ENCODE data around the gene RPIA. TPM values are rescaled to one million over a fixed set of nuclear protein-coding genes. Genes with fewer than 3 reads are reported as not detected.

RPIA gene
- total and polyA plus RNA-seq, 10 donors: 11.3 to 43.2 (median 25.2) TPM

GRCh38 chr2:88692187-88692586 lies 714 bp downstream of the RPIA start:
- TF ChIP-seq POLR2A (IDR thresholded peaks at IDR 0.05) (no peak), CTCF (IDR thresholded peaks at IDR 0.05 in 8 of 11, conservative IDR thresholded peaks at IDR 0.05 in 3 of 11) (no peak), POLR2AphosphoS5 (IDR thresholded peaks at IDR 0.05) (no peak)
- peak; percentile 84 for DNase-seq
- H3K4me1 ChIP-seq: peaks cover 0 to 58% (median 29%) of the 10 kb centered on the region in 6 donors
- H3K27me3 ChIP-seq (replicated peaks in 1 of 7): no peaks in the 10 kb centered on the region
- 1% methylated on average over 11 of the region's 11 CpGs for WGBS, 5 donors
- H3K27ac ChIP-seq: peak overlapping the region; percentile 58 to 89 (median 84)
- H3K9me3 ChIP-seq: no peaks in the 10 kb centered on the region
- H3K36me3 ChIP-seq: no peaks in the 10 kb centered on the region
- peak overlapping the region; percentile 74 to 97 (median 93) for H3K4me3 ChIP-seq
- intact Hi-C loops (cut with DNase I; ENCODE audit: low total_unique reads): no loop called here

GRCh38 chr2:88693911-88694414 lies 2.5 kb downstream of the RPIA start:
- Histone ChIP-seq H3K27ac (no peak overlapping the region), H3K9me3 (no peaks in the 10 kb centered on the region), H3K4me1 (peaks cover 0 to 73% (median 31%) of the 10 kb centered on the region in 6 donors), H3K4me3 (no peak overlapping the region), H3K27me3 (replicated peaks in 1 of 7) (no peaks in the 10 kb centered on the region), H3K36me3 (peaks cover 0 to 8% (median 0%) of the 10 kb centered on the region in 6 donors)
- TF ChIP-seq CTCF (IDR thresholded peaks at IDR 0.05 in 8 of 11, conservative IDR thresholded peaks at IDR 0.05 in 3 of 11): no peak
- no peak for TF ChIP-seq POLR2AphosphoS5 (IDR thresholded peaks at IDR 0.05)
- no peak for TF ChIP-seq POLR2A (IDR thresholded peaks at IDR 0.05)
- 73 to 95% (median 84%) methylated on average over 3 of the region's 3 CpGs for WGBS, 5 donors
- no peak for DNase-seq
- intact Hi-C loops (cut with DNase I; ENCODE audit: low total_unique reads): no loop called here

- peaks cover 0 to 34% (median 13%) of the 10 kb centered on the region in 6 donors for H3K36me3 ChIP-seq
- TF ChIP-seq CTCF (IDR thresholded peaks at IDR 0.05 in 8 of 11, conservative IDR thresholded peaks at IDR 0.05 in 3 of 11): no peak
- TF ChIP-seq POLR2A (IDR thresholded peaks at IDR 0.05): no peak
- TF ChIP-seq POLR2AphosphoS5 (IDR thresholded peaks at IDR 0.05): no peak
- no peaks in the 10 kb centered on the region for H3K27me3 ChIP-seq (replicated peaks in 1 of 7)
- H3K27ac ChIP-seq: peak overlapping the region in 1 of 8 donors; percentile 6
- no peak for DNase-seq
- no peaks in the 10 kb centered on the region for H3K9me3 ChIP-seq
- peaks cover 0 to 58% (median 21%) of the 10 kb centered on the region in 6 donors for H3K4me1 ChIP-seq
- WGBS, 5 donors: 86 to 94% (median 89%) methylated on average over 3 of the region's 3 CpGs
- H3K4me3 ChIP-seq: no peak overlapping the region
- intact Hi-C loops (cut with DNase I; ENCODE audit: low total_unique reads): no loop called here
Measured at GRCh38 chr2:88696611-88697010, 5.1 kb downstream of the RPIA start.

- Histone ChIP-seq H3K27me3 (replicated peaks in 1 of 7) (no peaks in the 10 kb centered on the region), H3K9me3 (no peaks in the 10 kb centered on the region), H3K27ac (peak overlapping the region in 5 of 8 donors; percentile 6 to 46 (median 8)), H3K4me1 (peaks cover 0 to 52% (median 16%) of the 10 kb centered on the region in 6 donors), H3K4me3 (no peak overlapping the region), H3K36me3 (peaks cover 0 to 43% (median 16%) of the 10 kb centered on the region in 6 donors)
- intact Hi-C loops (cut with DNase I; ENCODE audit: low total_unique reads): no loop called here
- no peak for TF ChIP-seq POLR2AphosphoS5 (IDR thresholded peaks at IDR 0.05)
- TF ChIP-seq POLR2A (IDR thresholded peaks at IDR 0.05): no peak
- no peak for TF ChIP-seq CTCF (IDR thresholded peaks at IDR 0.05 in 8 of 11, conservative IDR thresholded peaks at IDR 0.05 in 3 of 11)
- WGBS, 5 donors: 36 to 76% (median 53%) methylated on average over 3 of the region's 3 CpGs
- no peak for DNase-seq
Measured at GRCh38 chr2:88697370-88698026, 6.0 kb downstream of the RPIA start.
